AG04450 (cell line): ENCODE measurements around the gene RAG1. TPM values are rescaled to one million over a fixed set of nuclear protein-coding genes. Genes with fewer than 3 reads are reported as not detected.

Experiments
- CTCF ChIA-PET: fragments of 300-600, 350-600 bp; formaldehyde crosslinking; extraction: SDS; loops from one replicate; lab custom pipeline; 2022; ENCODE audit warnings: antibody characterized with exemption, inconsistent platforms; lab: Charles Lee
- POLR2A ChIA-PET: fragments of 350-600 bp; formaldehyde crosslinking; extraction: SDS; loops from one replicate; lab custom pipeline; 2021; ENCODE audit warnings: antibody characterized with exemption, inconsistent platforms; lab: Yijun Ruan, JAX
- DNase-seq: peaks from one replicate; pipeline ENCODE4 v3.0.0-alpha.2; 2011; ENCODE audit warnings: low read depth, low spot score
- H3K27ac ChIP-seq: one replicate; pipeline ENCODE4 v1.5.1; 2012; ENCODE audit warnings: low read depth, low read length, control low read depth
- H3K27me3 ChIP-seq: one replicate; pipeline ENCODE4 v1.6.0; 2012; ENCODE audit warnings: low read length; ENCODE audit not compliant: control insufficient read depth, insufficient read depth
- H3K4me3 ChIP-seq: 2 replicates; pipeline ENCODE4 v1.5.1; 2011; ENCODE audit warnings: mild to moderate bottlenecking, low read depth, low read length, control low read depth
- H3K9me3 ChIP-seq: 2 replicates; pipeline ENCODE4 v1.5.1; 2012; ENCODE audit warnings: low read length; ENCODE audit not compliant: control insufficient read depth, insufficient read depth
- polyA plus RNA-seq: library from polyadenylated mRNA; depleted of rRNA; stranded (reverse); fragments of >200 nt; gene quantifications from 2 replicates; pipeline ENCODE4 v1.2.3, GENCODE V29; 2011
- TF ChIP-seq, protein P1 (sequence below): IDR thresholded peaks from 2 replicates; pipeline ENCODE4 v1.5.1; 2011; ENCODE audit warnings: low read depth, low read length, control low read depth, inconsistent platforms

The RAG1 gene
- polyA plus RNA-seq, 1 experiment = 0.52 TPM

DNA sequence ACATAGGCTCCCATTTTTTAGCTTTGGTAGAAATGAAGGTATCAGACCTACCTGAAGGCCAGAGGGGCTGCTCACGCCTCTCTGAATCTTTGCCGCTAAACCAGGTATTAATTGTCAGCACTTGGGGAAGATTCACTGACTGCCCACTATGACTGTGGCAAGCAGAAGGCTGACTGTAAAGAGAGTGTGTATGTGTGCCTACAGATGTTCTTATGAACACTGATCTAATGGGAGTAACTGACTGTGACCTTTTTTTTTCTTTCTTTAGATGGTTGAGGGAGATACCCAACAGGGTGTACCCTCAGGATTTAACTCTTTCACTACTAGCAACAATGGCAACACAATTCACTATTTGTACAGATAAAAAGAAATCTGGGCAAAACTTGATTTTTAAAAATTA, 30.2 kb downstream of the RAG1 start, which contains the start of gene RAG2:
RAG2 (minus strand) TSS at position 186 of the 400 bp plus-strand sequence. CDS start 4,068 bp downstream, outside the sequence.
- ChIA-PET POLR2A (no interaction called here), CTCF (no interaction called here)
- no peak within 1 kb of the TSS for H3K27ac ChIP-seq

DNA sequence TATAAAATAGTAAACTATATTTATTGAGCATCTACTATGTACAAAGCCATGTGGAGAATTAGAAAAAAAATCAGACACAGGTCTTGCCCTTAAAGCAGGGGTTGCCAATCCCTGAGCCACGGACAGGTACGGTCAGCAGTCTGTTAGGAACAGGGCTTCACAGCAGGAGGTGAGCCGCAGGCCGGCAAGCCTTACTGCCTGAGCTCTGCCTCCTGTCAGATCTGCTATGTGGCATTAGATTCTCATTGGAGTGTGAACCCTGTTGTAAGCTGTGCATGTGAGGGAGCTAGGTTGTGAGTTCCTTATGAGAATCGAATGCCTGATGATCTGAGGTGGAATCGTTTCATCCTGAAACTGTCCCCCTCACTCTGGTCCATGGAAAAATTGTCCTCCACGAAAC, 32.4 kb downstream of the RAG1 start:
- no peak for DNase-seq
- ChIA-PET POLR2A (no interaction called here), CTCF (interaction anchor here (1.1 kb wide), 1 partner anchor 147 kb away, joined by 7 read pairs; no protein-coding TSS in a partner anchor)
- TF ChIP-seq, protein P1, sequence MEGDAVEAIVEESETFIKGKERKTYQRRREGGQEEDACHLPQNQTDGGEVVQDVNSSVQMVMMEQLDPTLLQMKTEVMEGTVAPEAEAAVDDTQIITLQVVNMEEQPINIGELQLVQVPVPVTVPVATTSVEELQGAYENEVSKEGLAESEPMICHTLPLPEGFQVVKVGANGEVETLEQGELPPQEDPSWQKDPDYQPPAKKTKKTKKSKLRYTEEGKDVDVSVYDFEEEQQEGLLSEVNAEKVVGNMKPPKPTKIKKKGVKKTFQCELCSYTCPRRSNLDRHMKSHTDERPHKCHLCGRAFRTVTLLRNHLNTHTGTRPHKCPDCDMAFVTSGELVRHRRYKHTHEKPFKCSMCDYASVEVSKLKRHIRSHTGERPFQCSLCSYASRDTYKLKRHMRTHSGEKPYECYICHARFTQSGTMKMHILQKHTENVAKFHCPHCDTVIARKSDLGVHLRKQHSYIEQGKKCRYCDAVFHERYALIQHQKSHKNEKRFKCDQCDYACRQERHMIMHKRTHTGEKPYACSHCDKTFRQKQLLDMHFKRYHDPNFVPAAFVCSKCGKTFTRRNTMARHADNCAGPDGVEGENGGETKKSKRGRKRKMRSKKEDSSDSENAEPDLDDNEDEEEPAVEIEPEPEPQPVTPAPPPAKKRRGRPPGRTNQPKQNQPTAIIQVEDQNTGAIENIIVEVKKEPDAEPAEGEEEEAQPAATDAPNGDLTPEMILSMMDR = no peak
- no peaks in the 10 kb centered on the region for H3K9me3 ChIP-seq
- H3K4me3 ChIP-seq = no peak overlapping the region
- no peak overlapping the region for H3K27ac ChIP-seq
- no peaks in the 10 kb centered on the region for H3K27me3 ChIP-seq

More for the DNA sequence above, 30.2 kb downstream of the RAG1 start, which contains the start of gene RAG2:
- DNase-seq = no peak
- TF ChIP-seq, protein P1 = no peak
- no peaks in the 10 kb centered on the region for H3K27me3 ChIP-seq
- no peak within 1 kb of the TSS for H3K4me3 ChIP-seq
- no peaks in the 10 kb centered on the region for H3K9me3 ChIP-seq

DNA sequence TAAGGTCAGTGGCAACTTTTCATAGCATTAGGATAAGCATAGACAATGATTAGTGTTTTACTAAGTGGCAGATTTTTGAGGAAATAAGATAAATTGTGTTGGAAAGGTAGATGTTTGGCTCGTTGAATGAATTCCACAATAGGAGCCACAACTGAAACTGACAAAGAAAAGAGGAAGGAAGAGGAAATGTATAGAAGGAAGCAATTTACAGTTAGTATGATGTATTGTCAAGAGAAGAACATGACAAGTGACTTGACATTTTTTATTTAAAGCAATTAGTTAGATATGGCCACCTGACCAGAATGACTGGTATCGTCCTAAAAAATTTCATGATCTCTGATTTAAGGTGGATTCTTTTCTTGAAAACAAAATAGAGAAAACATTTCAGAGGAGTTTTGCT, 33.3 kb downstream of the RAG1 start:
- Histone ChIP-seq H3K27me3 (no peaks in the 10 kb centered on the region), H3K9me3 (no peaks in the 10 kb centered on the region), H3K4me3 (no peak overlapping the region), H3K27ac (no peak overlapping the region)
- CTCF ChIA-PET = interaction anchor here (1.1 kb wide), 1 partner anchor 146 kb away, joined by 7 read pairs; no protein-coding TSS in a partner anchor
- POLR2A ChIA-PET = no interaction called here
- no peak for DNase-seq
- TF ChIP-seq, protein P1 = no peak

DNA sequence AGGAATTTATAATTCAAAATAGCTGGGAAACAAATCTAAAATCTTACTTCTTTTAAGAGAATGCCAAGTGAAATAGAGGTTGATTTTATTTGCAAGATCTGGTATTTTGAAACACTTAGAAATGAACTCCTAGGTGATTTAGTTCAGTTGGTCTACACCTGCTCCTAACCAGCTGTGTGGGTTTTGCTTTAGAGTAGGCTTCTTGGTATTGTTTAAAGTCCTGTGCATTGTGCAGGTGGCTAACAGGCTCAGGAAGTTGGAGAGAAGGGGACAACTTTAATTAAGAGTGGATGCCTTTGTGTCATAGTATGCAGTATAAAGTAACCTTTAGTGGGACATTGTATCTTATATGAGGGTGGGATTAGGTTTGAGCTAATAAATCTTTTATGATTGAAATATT, 34.3 kb downstream of the RAG1 start:
- ChIA-PET POLR2A (no interaction called here), CTCF (no interaction called here)
- H3K27ac ChIP-seq = no peak overlapping the region
- no peaks in the 10 kb centered on the region for H3K27me3 ChIP-seq
- H3K9me3 ChIP-seq = no peaks in the 10 kb centered on the region
- TF ChIP-seq, protein P1 = no peak
- DNase-seq = no peak
- no peak overlapping the region for H3K4me3 ChIP-seq

DNA sequence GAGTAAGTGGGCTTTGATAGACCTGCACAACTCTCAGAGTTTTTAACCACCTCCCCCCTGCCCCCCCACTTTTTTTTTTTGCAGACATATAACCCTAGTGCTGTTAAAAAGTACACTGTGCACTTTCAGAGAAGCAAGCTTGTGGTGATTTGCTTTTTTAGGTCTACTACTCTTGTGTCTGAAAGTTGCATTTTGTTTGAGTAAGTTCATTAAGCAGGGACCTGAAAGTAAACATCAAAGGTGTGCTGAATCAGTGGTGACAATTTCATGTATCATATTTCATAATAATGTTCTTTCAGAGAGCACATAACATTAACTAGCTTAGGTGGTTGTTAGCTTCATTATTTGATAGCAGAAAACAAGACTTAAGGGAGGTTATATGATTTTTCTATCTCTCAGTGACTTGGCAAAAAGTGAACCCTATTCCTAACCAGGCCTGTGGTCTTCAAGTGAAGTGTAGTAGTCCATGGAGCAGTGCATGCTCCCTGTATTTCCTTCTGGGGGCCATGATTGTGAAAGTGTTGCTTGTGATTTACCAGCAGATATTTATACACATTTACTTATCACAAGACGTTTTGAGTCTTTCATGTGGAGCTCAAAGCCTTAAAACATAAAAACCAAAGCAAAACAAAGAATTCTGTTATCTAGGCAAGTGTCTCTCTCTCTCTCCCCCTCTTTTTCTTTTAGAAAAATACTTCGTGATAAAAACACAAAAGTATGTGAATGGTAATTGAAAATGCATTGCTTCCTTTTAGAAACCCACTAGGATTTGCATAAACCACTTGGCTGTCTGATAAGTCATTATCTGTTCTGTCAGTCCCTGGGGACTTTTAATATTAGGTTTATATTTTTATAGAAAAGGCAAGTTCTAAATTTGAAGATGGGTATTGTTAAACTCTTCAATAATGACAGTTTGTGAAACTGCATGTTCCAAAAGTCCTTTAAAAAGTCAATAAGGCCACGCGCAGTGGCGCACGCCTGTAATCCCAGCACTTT, 37.7 kb downstream of the RAG1 start:
- ChIA-PET POLR2A (no interaction called here), CTCF (interaction anchor here (0.6 kb wide), 1 partner anchor 66 kb away, joined by 5 read pairs; no protein-coding TSS in a partner anchor)
- Histone ChIP-seq H3K27ac (no peak overlapping the region), H3K27me3 (no peaks in the 10 kb centered on the region), H3K9me3 (no peaks in the 10 kb centered on the region), H3K4me3 (no peak overlapping the region)
- TF ChIP-seq, protein P1 = no peak
- DNase-seq = no peak
